T-helper 1 cell treated with Interleukin-12 subunit alpha and Interleukin-12 subunit beta and Interleukin-4 antibody, amounts not matched to agents 30 ng/mL and 1 ng/mL, for 36 hours (primary cell): ENCODE data around the gene SPG7. TPM values are rescaled to one million over a fixed set of nuclear protein-coding genes. Genes with fewer than 3 reads are reported as not detected.

Experiments
- intact Hi-C: fragments of 100-400 bp; cut with micrococcal nuclease; formaldehyde crosslinking; loops from one replicate; pipeline ENCODE4 v1.15.1; 2024
- total RNA-seq: library from RNA; stranded (reverse); gene quantifications from 2 replicates; pipeline ENCODE4 v1.2.3, GENCODE V29; 2022

The SPG7 gene
- total RNA-seq, 1 donor from 2014 or later: 126 TPM

GRCh38 chr16:89484923-89485679 is 23.1 kb upstream of the SPG7 start:
- intact Hi-C loops: loop anchor here (1.0 to 2.0 kb wide), 3 partner anchors 14 to 76 kb away; no protein-coding TSS in a partner anchor

- intact Hi-C loops: loop anchor here (2.0 kb wide), 2 partner anchors 15 to 49 kb away; no protein-coding TSS in a partner anchor
Measured at GRCh38 chr16:89485701-89486246, 22.4 kb upstream of the SPG7 start.

- intact Hi-C loops: loop anchor here (1.0 to 2.0 kb wide), 6 partner anchors 34 to 174 kb away; no protein-coding TSS in a partner anchor
Measured at GRCh38 chr16:89489040-89489897, 18.9 kb upstream of the SPG7 start.

- intact Hi-C loops: loop anchor here (1.0 to 5.0 kb wide), 14 partner anchors 15 to 678 kb away; partner anchors contain the start of genes APRT, CHMP1A, RPL13 and SPATA33
Measured at GRCh38 chr16:89489898-89490438, 18.2 kb upstream of the SPG7 start.

- intact Hi-C loops: loop anchor here (1.0 to 5.0 kb wide), 8 partner anchors 15 to 678 kb away; partner anchors contain the start of genes APRT, CHMP1A, RPL13 and SPATA33
Measured at GRCh38 chr16:89490439-89491237, 17.6 kb upstream of the SPG7 start, which contains the start of gene ANKRD11. TSS of gene ANKRD11 (minus strand) at chr16:89490561. CDS start at chr16:89317019, 173,542 bp downstream.

- intact Hi-C loops: loop anchor here (2.0 to 5.0 kb wide), 3 partner anchors 166 to 679 kb away; partner anchors contain the start of genes APRT, CHMP1A and SPATA33
Measured at GRCh38 chr16:89491238-89491869, 16.8 kb upstream of the SPG7 start.

GRCh38 chr16:89491974-89492687 is 16.1 kb upstream of the SPG7 start:
- intact Hi-C loops: loop anchor here (2.0 to 5.0 kb wide), 3 partner anchors 165 to 680 kb away; partner anchors contain the start of genes APRT, CHMP1A and SPATA33

- intact Hi-C loops: loop anchor here (5.0 kb wide), 2 partner anchors 164 to 681 kb away; partner anchors contain the start of genes APRT, CHMP1A and SPATA33
Measured at GRCh38 chr16:89493776-89494175, 14.4 kb upstream of the SPG7 start.

GRCh38 chr16:89495121-89495520 is 13.1 kb upstream of the SPG7 start:
- intact Hi-C loops: no loop called here

- intact Hi-C loops: no loop called here
Measured at GRCh38 chr16:89498839-89499238, 9.4 kb upstream of the SPG7 start.

- intact Hi-C loops: no loop called here
Measured at GRCh38 chr16:89499767-89500166, 8.4 kb upstream of the SPG7 start.

GRCh38 chr16:89502081-89502843 is 5.9 kb upstream of the SPG7 start:
- intact Hi-C loops: no loop called here

GRCh38 chr16:89504091-89504490 is 4.1 kb upstream of the SPG7 start:
- intact Hi-C loops: loop anchor here (2.0 kb wide), 1 partner anchor 257 kb away; no protein-coding TSS in a partner anchor

- intact Hi-C loops: loop anchor here (1.0 to 5.0 kb wide), 10 partner anchors 15 to 798 kb away; partner anchors contain the start of genes ANKRD11, CDT1, CHMP1A and CTU2
Measured at GRCh38 chr16:89505204-89506112, 2.7 kb upstream of the SPG7 start.

- intact Hi-C loops: loop anchor here (5.0 kb wide), 7 partner anchors 84 to 799 kb away; partner anchors contain the start of genes CDT1, CHMP1A, CTU2 and RNF166
Measured at GRCh38 chr16:89506113-89506504, 2.1 kb upstream of the SPG7 start.

- intact Hi-C loops: loop anchor here (5.0 kb wide), 7 partner anchors 84 to 799 kb away; partner anchors contain the start of genes CDT1, CHMP1A, CTU2 and RNF166
Measured at GRCh38 chr16:89506791-89507191, 1.4 kb upstream of the SPG7 start.
